Metanephros (tissue), 2 donors: ENCODE data around the gene KATNB1. TPM values are rescaled to one million over a fixed set of nuclear protein-coding genes. Genes with fewer than 3 reads are reported as not detected.

Experiments used
- small RNA-seq: library from RNA; depleted of rRNA; stranded (forward); fragments of <200 nt; gene quantifications from one replicate; pipeline ENCODE3, GENCODE V24; 2014; ENCODE audit warnings: low replicate concordance
- total RNA-seq: library from RNA; depleted of rRNA; stranded (reverse); fragments of >200 nt; gene quantifications from one replicate; pipeline ENCODE4 v1.2.3, GENCODE V29; 2014

The KATNB1 gene
- 21.7 TPM for total RNA-seq

GRCh38 chr16:57735755-57736418 is at the start of gene KATNB1:
Gene KATNB1 (plus strand): TSS chr16:57735770. CDS start chr16:57737244, 1,474 bp downstream.

GRCh38 chr16:57694725-57695679 is 40.6 kb upstream of the KATNB1 start, which contains the start of gene DRC7:
Gene DRC7 (plus strand): TSS chr16:57694806. CDS start chr16:57697950, 3,144 bp downstream.

GRCh38 chr16:57802341-57803133 is 67.0 kb downstream of the KATNB1 start, which contains the start of gene KIFC3:
Gene KIFC3 (minus strand): TSS chr16:57802491. CDS start chr16:57798243, 4,248 bp downstream.

Small RNA genes within 50 kb of the gene (small RNA-seq; reads per million reads assigned to genes)
- not detected for gene MIR6772

Other genes starting within 250 kb of the KATNB1 start
- gene DOK4, start 249.3 kb upstream of the KATNB1 start, total RNA-seq, result 25.6 TPM
- 15.4 TPM for gene CCDC102A, start 199.2 kb upstream of the KATNB1 start, total RNA-seq
- 0.70 TPM for gene ADGRG5, start 193.1 kb upstream of the KATNB1 start, total RNA-seq
- gene ADGRG1, start 107.1 kb upstream of the KATNB1 start, total RNA-seq, result 66.2 TPM
- gene ADGRG3, start 67.5 kb upstream of the KATNB1 start, total RNA-seq, result 5.0 TPM
- gene DRC7, start 41.0 kb upstream of the KATNB1 start, total RNA-seq, result 1.8 TPM
- gene KIFC3, start 66.7 kb downstream of the KATNB1 start, total RNA-seq, result 92.7 TPM
- gene CNGB1, start 235.4 kb downstream of the KATNB1 start, total RNA-seq, result not detected